ENCODE results near the gene DACT2. TPM values are rescaled to one million over a fixed set of nuclear protein-coding genes. Genes with fewer than 3 reads are reported as not detected.

Gene DACT2
- total and polyA plus RNA-seq, 9 of the 15 experiments (the other 6 are each of a cell fraction or from before 2014, with no cell fraction given), result not detected

DNA sequence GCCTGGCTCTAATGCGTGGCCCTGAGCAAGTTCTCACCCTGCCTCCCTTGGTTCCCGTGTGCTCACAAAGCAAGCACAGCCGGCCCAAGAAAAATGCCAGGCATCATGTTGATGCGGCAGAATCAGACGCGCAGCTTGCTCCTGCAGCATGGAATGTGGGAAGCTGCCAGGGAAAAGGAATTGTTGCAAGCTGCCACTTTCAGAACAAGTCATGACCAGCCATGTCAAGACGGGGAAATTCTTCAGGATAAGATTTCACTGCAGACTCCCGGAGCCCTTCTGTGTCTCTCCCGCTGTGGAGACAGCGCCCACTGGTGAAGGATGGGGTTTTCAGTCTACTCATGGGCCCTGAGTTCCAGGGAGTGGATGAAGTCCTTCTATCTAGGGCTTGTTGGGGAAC, 4.6 kb downstream of the DACT2 start (continued):
- TF ChIP-seq, protein P1, sequence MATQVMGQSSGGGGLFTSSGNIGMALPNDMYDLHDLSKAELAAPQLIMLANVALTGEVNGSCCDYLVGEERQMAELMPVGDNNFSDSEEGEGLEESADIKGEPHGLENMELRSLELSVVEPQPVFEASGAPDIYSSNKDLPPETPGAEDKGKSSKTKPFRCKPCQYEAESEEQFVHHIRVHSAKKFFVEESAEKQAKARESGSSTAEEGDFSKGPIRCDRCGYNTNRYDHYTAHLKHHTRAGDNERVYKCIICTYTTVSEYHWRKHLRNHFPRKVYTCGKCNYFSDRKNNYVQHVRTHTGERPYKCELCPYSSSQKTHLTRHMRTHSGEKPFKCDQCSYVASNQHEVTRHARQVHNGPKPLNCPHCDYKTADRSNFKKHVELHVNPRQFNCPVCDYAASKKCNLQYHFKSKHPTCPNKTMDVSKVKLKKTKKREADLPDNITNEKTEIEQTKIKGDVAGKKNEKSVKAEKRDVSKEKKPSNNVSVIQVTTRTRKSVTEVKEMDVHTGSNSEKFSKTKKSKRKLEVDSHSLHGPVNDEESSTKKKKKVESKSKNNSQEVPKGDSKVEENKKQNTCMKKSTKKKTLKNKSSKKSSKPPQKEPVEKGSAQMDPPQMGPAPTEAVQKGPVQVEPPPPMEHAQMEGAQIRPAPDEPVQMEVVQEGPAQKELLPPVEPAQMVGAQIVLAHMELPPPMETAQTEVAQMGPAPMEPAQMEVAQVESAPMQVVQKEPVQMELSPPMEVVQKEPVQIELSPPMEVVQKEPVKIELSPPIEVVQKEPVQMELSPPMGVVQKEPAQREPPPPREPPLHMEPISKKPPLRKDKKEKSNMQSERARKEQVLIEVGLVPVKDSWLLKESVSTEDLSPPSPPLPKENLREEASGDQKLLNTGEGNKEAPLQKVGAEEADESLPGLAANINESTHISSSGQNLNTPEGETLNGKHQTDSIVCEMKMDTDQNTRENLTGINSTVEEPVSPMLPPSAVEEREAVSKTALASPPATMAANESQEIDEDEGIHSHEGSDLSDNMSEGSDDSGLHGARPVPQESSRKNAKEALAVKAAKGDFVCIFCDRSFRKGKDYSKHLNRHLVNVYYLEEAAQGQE (IDR thresholded peaks at IDR 0.05; ENCODE audit: borderline replicate concordance), result peak; percentile 20; the same call in 1 of the 2 replicates
- TF ChIP-seq, protein P1 (CRISPR knock-in tag; IDR thresholded peaks at IDR 0.05; ENCODE audit: low read depth), result no peak
- TF ChIP-seq, protein P2, sequence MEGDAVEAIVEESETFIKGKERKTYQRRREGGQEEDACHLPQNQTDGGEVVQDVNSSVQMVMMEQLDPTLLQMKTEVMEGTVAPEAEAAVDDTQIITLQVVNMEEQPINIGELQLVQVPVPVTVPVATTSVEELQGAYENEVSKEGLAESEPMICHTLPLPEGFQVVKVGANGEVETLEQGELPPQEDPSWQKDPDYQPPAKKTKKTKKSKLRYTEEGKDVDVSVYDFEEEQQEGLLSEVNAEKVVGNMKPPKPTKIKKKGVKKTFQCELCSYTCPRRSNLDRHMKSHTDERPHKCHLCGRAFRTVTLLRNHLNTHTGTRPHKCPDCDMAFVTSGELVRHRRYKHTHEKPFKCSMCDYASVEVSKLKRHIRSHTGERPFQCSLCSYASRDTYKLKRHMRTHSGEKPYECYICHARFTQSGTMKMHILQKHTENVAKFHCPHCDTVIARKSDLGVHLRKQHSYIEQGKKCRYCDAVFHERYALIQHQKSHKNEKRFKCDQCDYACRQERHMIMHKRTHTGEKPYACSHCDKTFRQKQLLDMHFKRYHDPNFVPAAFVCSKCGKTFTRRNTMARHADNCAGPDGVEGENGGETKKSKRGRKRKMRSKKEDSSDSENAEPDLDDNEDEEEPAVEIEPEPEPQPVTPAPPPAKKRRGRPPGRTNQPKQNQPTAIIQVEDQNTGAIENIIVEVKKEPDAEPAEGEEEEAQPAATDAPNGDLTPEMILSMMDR (IDR thresholded peaks at IDR 0.05 in 2 of 3, conservative IDR thresholded peaks at IDR 0.05 in 1 of 3; ENCODE audit: insufficient read depth in 2 of 3, low read depth in 1 of 3, low read length in 3 of 3), result peak in 2 of 3 experiments; percentile 26 to 42; a peak in 3 of 6 replicates
- TF ChIP-seq, protein P3, sequence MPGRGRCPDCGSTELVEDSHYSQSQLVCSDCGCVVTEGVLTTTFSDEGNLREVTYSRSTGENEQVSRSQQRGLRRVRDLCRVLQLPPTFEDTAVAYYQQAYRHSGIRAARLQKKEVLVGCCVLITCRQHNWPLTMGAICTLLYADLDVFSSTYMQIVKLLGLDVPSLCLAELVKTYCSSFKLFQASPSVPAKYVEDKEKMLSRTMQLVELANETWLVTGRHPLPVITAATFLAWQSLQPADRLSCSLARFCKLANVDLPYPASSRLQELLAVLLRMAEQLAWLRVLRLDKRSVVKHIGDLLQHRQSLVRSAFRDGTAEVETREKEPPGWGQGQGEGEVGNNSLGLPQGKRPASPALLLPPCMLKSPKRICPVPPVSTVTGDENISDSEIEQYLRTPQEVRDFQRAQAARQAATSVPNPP (IDR thresholded peaks at IDR 0.05; ENCODE audit: borderline replicate concordance, insufficient read depth, insufficient read length), result no peak
- TF ChIP-seq ZBED1 (IDR thresholded peaks at IDR 0.05) (no peak), GTF2F1 (IDR thresholded peaks at IDR 0.05; ENCODE audit: low read depth, low read length) (no peak), ZFP1 (CRISPR knock-in tag; IDR thresholded peaks at IDR 0.05) (no peak), ZNF586 (CRISPR knock-in tag; conservative IDR thresholded peaks at IDR 0.05) (no peak)
